Osteocyte (in vitro differentiated cells): ENCODE data around the gene PHAX. TPM values are rescaled to one million over a fixed set of nuclear protein-coding genes. Genes with fewer than 3 reads are reported as not detected.

Experiments used
- DNase-seq: peaks from one replicate; pipeline ENCODE4 v3.0.0; 2021; ENCODE audit warnings: mixed read lengths; ENCODE audit not compliant: unreplicated experiment; ENCODE audit errors: extremely low spot score
- H3K27ac Mint-ChIP-seq: one replicate; pipeline ENCODE4 v1.8.0; 2021; ENCODE audit warnings: mild to moderate bottlenecking, mixed read lengths; ENCODE audit not compliant: unreplicated experiment
- H3K27me3 Mint-ChIP-seq: one replicate; pipeline ENCODE4 v1.8.0; 2021; ENCODE audit warnings: mixed read lengths; ENCODE audit not compliant: unreplicated experiment
- H3K36me3 Mint-ChIP-seq: one replicate; pipeline ENCODE4 v1.8.0; 2021; ENCODE audit warnings: mixed read lengths; ENCODE audit not compliant: unreplicated experiment
- H3K4me1 Mint-ChIP-seq: one replicate; pipeline ENCODE4 v1.8.0; 2021; ENCODE audit warnings: mixed read lengths; ENCODE audit not compliant: unreplicated experiment
- H3K4me3 Mint-ChIP-seq: one replicate; pipeline ENCODE4 v1.8.0; 2021; ENCODE audit warnings: mild to moderate bottlenecking, moderate library complexity, mixed read lengths; ENCODE audit not compliant: unreplicated experiment
- H3K9me3 Mint-ChIP-seq: one replicate; pipeline ENCODE4 v1.8.0; 2021; ENCODE audit warnings: mixed read lengths; ENCODE audit not compliant: unreplicated experiment
- total RNA-seq: library from RNA; stranded (reverse); gene quantifications from 2 replicates; pipeline ENCODE4 v1.2.1, GENCODE V29; 2021
- TF ChIP-seq, protein P1 (sequence below): fragments of 200-600 bp; sonication (generic); IDR thresholded peaks from 2 replicates; pipeline ENCODE4 v1.5.0; 2021; ENCODE audit warnings: antibody characterized with exemption, mild to moderate bottlenecking, moderate library complexity

PHAX gene
- total RNA-seq, 1 donor from 2014 or later, result 43.4 TPM

- Mint-ChIP-seq H3K9me3 (no peaks in the 10 kb centered on the region), H3K27ac (peak overlapping the region; percentile 50), H3K4me1 (peaks cover 39% of the 10 kb centered on the region), H3K27me3 (no peaks in the 10 kb centered on the region), H3K36me3 (peaks cover 26% of the 10 kb centered on the region), H3K4me3 (peak overlapping the region; percentile 22)
- DNase-seq, result peak; percentile 8
- TF ChIP-seq, protein P1, sequence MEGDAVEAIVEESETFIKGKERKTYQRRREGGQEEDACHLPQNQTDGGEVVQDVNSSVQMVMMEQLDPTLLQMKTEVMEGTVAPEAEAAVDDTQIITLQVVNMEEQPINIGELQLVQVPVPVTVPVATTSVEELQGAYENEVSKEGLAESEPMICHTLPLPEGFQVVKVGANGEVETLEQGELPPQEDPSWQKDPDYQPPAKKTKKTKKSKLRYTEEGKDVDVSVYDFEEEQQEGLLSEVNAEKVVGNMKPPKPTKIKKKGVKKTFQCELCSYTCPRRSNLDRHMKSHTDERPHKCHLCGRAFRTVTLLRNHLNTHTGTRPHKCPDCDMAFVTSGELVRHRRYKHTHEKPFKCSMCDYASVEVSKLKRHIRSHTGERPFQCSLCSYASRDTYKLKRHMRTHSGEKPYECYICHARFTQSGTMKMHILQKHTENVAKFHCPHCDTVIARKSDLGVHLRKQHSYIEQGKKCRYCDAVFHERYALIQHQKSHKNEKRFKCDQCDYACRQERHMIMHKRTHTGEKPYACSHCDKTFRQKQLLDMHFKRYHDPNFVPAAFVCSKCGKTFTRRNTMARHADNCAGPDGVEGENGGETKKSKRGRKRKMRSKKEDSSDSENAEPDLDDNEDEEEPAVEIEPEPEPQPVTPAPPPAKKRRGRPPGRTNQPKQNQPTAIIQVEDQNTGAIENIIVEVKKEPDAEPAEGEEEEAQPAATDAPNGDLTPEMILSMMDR, result no peak
Observed at GRCh38 chr5:126603402-126603991, 2.8 kb downstream of the PHAX start.

DNA sequence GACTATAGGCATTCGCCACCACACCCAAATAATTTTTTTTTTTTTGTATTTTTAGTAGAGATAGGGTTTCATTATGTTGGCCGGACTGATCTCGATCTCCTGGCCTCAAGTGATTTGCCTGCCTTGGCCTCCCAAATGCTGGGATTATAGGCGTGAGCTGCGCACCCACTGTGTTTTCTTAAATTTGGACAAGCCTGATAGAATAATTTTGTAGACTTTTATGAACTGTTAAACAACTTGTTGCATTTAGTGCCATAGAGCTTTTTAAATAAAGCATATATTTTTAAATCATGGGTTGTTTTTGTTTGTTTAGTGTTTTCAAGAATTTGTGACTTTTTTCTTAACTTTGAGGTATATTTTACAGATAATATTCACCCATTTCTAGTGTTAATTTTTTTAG is 4.8 kb downstream of the PHAX start:
- peak; percentile 15 for DNase-seq
- no peaks in the 10 kb centered on the region for H3K9me3 Mint-ChIP-seq
- H3K36me3 Mint-ChIP-seq, result peaks cover 33% of the 10 kb centered on the region
- TF ChIP-seq, protein P1, result no peak
- no peak overlapping the region for H3K4me3 Mint-ChIP-seq
- no peak overlapping the region for H3K27ac Mint-ChIP-seq
- peaks cover 36% of the 10 kb centered on the region for H3K4me1 Mint-ChIP-seq
- H3K27me3 Mint-ChIP-seq, result no peaks in the 10 kb centered on the region

GRCh38 chr5:126610160-126610559 is 9.4 kb downstream of the PHAX start:
- H3K27me3 Mint-ChIP-seq, result no peaks in the 10 kb centered on the region
- H3K27ac Mint-ChIP-seq, result no peak overlapping the region
- no peak overlapping the region for H3K4me3 Mint-ChIP-seq
- peaks cover 16% of the 10 kb centered on the region for H3K4me1 Mint-ChIP-seq
- no peak for DNase-seq
- TF ChIP-seq, protein P1, result no peak
- peaks cover 34% of the 10 kb centered on the region for H3K36me3 Mint-ChIP-seq
- no peaks in the 10 kb centered on the region for H3K9me3 Mint-ChIP-seq

DNA sequence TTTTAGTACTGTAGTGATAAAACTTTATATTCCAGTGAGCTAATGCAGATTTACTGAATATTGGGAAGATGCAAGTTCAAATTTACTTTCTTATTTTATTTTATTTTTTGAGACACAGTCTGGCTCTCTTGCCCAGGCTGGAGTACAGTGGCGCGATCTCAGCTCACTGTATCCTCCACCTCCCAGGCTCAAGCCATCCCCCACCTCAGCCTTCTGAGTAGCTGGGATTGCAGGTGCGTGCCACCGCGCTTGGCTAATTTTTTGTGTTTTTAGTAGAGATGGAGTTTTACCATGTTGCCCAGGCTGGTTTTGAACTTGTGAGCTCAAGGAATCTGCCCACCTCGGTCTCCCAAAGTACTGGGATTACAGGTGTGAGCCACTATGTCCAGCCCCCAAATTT is 9.9 kb downstream of the PHAX start:
- H3K9me3 Mint-ChIP-seq, result no peaks in the 10 kb centered on the region
- TF ChIP-seq, protein P1, result no peak
- DNase-seq, result peak; percentile 46
- no peak overlapping the region for H3K27ac Mint-ChIP-seq
- H3K27me3 Mint-ChIP-seq, result no peaks in the 10 kb centered on the region
- H3K36me3 Mint-ChIP-seq, result peaks cover 30% of the 10 kb centered on the region
- H3K4me3 Mint-ChIP-seq, result no peak overlapping the region
- peaks cover 12% of the 10 kb centered on the region for H3K4me1 Mint-ChIP-seq

- Mint-ChIP-seq H3K27ac (no peak overlapping the region), H3K4me1 (no peaks in the 10 kb centered on the region), H3K27me3 (no peaks in the 10 kb centered on the region), H3K9me3 (no peaks in the 10 kb centered on the region), H3K36me3 (peaks cover 28% of the 10 kb centered on the region), H3K4me3 (no peak overlapping the region)
- TF ChIP-seq, protein P1, result no peak
- DNase-seq, result peak; percentile 13
Observed at GRCh38 chr5:126613941-126614592, 13.3 kb downstream of the PHAX start.
